Esophagus muscularis mucosa (tissue), 3 donors: ENCODE measurements around the gene GNAO1.

Experiments used
- CTCF ChIP-seq, 3 experiments: fragments of 200-600 bp in 2 of 3; fragments of 450-650 bp in 1 of 3; sonication (generic) in 2 of 3; IDR thresholded peaks; one replicate each; pipeline ENCODE4 v1.5.1; 2017 to 2019; ENCODE audit warnings: antibody characterized with exemption in 3 of 3, mild to moderate bottlenecking in 2 of 3, moderate library complexity in 1 of 3
- POLR2A ChIP-seq: fragments of 450-650 bp; IDR thresholded peaks from one replicate; pipeline ENCODE4 v1.6.1; 2017; ENCODE audit warnings: antibody characterized with exemption, moderate library complexity, mild to moderate bottlenecking, low read depth

GRCh38 chr16:56202036-56202435 is 10.7 kb downstream of the GNAO1 start:
- TF ChIP-seq CTCF (IDR thresholded peaks at IDR 0.05) (no peak), POLR2A (no peak)
